Ovary (tissue), 9 donors: ENCODE data around the gene PCDHA6. TPM values are rescaled to one million over a fixed set of nuclear protein-coding genes. Genes with fewer than 3 reads are reported as not detected.
A peak's percentile ranks its signal among the peaks of the same experiment; 100 is the strongest.
"Not testable (repeated sequence)": the region's sequence is repeated elsewhere in the genome, so short reads cannot be mapped to it uniquely, and the experiment has no call there.

ENCODE experiments used
- DNase-seq, 5 donors: peaks; one replicate each; pipeline ENCODE4 v3.0.0-alpha.2; 2019 to 2020
- H3K27ac ChIP-seq, 2 donors: fragments of 200-600 bp; one replicate each; pipeline versions ENCODE4 v1.5.1 to v1.8.0; 2019 to 2022
- H3K27me3 ChIP-seq: fragments of 200-600 bp; one replicate; pipeline ENCODE4 v1.8.0; 2022
- H3K36me3 ChIP-seq: fragments of 200-600 bp; sonication (generic); one replicate; pipeline ENCODE4 v1.5.1; 2019
- H3K4me1 ChIP-seq: one replicate; pipeline ENCODE4 v1.8.1; 2013; ENCODE audit warnings: mild to moderate bottlenecking, moderate library complexity; ENCODE audit not compliant: insufficient read depth
- H3K4me3 ChIP-seq: fragments of 200-600 bp; sonication (generic); one replicate; pipeline ENCODE4 v1.5.1; 2017
- H3K9me3 ChIP-seq, 2 donors: fragments of 200-600 bp in 1 of 2; sonication (generic) in 1 of 2; one replicate each; pipeline versions ENCODE4 v1.5.1 to v1.8.1; 2013 to 2019; ENCODE audit warnings: mild to moderate bottlenecking in 1 of 2, moderate library complexity in 1 of 2
- EP300 ChIP-seq: sonication (generic); formaldehyde crosslinking; IDR thresholded peaks from one replicate; pipeline ENCODE4 v1.6.1; 2017; ENCODE audit warnings: antibody characterized with exemption
- POLR2A ChIP-seq: fragments of 450-650 bp; IDR thresholded peaks from one replicate; pipeline ENCODE4 v1.6.1; 2017; ENCODE audit warnings: antibody characterized with exemption, mild to moderate bottlenecking, moderate library complexity
- WGBS, 3 donors: extraction: QIAGEN DNeasy Blood & Tissue Kit in 1 of 3; methylation state at CpG; one replicate each; pipeline versions ENCODE4 v1.1.5 to v1.1.7; 2013 to 2017; 5-methylcytosine and 5-hydroxymethylcytosine counted together
- intact Hi-C, 4 donors: fragments of 100-400 bp; cut with DNase I; formaldehyde crosslinking; loops; one replicate each; pipeline versions ENCODE4 v1.11.0 to v1.15.1; 2022 to 2023
- polyA plus RNA-seq, 2 donors: library from polyadenylated mRNA; stranded (reverse); fragments of 200-250 nt in 1 of 2; fragments of 350-450 nt in 1 of 2; fragmentation: Illumina TruSeq in 1 of 2; extraction: RNeasy Lipid Tissue Mini Kit (QIAGEN cat#74804) in 1 of 2; gene quantifications; one replicate each; pipeline ENCODE4 v1.2.3, GENCODE V29; 2013 to 2014
- total RNA-seq, 7 donors: library from RNA; depleted of rRNA in 2 of 7; stranded (reverse); fragments of >200 nt in 2 of 7; fragmentation: NEBNext Ultra II Directional in 3 of 7; extraction: Animal tissue kit (Norgen Biotek cat#: 25700) in 3 of 7; gene quantifications; one replicate each; pipeline versions ENCODE4 v1.1.0 to v1.2.4, GENCODE V29; 2016 to 2023
- TF ChIP-seq, protein P1 (sequence below), 3 donors: fragments of 450-650 bp in 2 of 3; fragments of 200-600 bp in 1 of 3; IDR thresholded peaks; one replicate each; pipeline versions ENCODE4 v1.5.1 to v1.8.0; 2016 to 2022; ENCODE audit warnings: antibody characterized with exemption in 3 of 3, mild to moderate bottlenecking in 1 of 3
- donor health status: DM: no; HTN: no; CAD: no; lungs with moderate emphysema.
- donor health status: DM: no; HTN: no; CAD: no.
- donor health status: Bipolar disorder and iron deficiency.
- donor health status: DM: yes; HTN: yes; CAD: no.
- donor health status: DM: no; HTN: no; CAD: no.
- donor health status: DM: yes; HTN: yes; CAD: no.

The PCDHA6 gene
- total and polyA plus RNA-seq, 9 donors: 0.18 to 1.7 (median 0.92) TPM

DNA sequence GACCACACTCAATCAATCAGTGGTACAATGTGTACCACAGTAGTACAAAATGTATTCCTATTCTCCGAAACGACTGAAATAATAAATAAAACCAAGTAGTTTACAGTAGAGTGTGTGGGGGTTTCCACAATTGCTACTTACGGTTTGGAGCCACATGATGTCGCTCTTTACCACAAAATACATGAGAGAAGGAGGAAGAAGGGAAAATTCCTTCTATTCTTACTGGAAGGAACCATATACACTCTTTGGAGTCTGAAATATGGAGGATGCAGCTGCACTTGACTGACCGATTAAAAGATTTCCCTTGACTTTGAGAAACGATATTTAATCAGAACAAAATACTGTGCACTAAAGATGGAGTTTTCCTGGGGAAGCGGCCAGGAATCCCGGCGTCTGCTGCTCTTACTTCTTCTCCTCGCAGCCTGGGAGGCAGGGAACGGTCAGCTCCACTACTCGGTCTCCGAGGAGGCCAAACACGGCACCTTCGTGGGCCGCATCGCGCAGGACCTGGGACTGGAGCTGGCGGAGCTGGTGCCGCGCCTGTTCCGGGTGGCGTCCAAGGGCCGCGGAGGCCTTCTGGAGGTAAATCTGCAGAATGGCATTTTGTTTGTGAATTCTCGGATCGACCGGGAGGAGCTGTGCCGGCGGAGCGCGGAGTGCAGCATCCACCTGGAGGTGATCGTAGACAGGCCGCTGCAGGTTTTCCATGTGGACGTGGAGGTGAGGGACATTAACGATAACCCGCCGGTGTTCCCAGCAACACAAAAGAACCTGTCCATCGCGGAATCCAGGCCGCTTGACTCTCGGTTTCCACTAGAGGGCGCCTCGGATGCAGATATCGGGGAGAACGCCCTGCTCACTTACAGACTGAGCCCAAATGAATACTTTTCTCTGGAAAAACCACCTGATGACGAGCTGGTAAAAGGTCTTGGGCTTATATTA, 20.7 kb upstream of the PCDHA6 start, which contains the start of gene PCDHA4:
Gene PCDHA4 (plus strand): TSS at position 235 of the 942 bp plus-strand sequence.
- peak in 2 of 5 donors; percentile 41 to 55 for DNase-seq

DNA sequence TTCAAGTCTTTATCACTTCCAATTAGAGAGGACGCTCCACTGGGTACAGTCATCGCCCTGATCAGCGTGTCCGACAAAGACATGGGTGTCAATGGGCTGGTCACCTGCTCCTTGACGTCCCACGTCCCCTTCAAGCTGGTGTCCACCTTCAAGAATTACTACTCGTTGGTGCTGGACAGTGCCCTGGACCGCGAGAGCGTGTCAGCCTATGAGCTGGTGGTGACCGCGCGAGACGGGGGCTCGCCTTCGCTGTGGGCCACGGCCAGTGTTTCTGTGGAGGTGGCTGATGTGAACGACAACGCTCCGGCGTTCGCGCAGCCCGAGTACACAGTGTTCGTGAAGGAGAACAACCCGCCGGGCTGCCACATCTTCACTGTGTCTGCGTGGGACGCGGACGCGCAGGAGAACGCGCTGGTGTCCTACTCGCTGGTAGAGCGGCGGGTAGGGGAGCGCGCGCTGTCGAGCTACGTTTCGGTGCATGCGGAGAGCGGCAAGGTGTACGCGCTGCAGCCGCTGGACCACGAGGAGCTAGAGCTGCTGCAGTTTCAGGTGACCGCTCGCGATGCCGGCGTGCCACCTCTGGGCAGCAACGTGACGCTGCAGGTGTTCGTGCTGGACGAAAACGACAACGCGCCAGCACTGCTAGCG, 19.4 kb upstream of the PCDHA6 start:
- H3K27me3 ChIP-seq, H3K4me3 ChIP-seq, intact Hi-C loops, H3K4me1 ChIP-seq, DNase-seq, H3K27ac ChIP-seq, H3K36me3 ChIP-seq: not testable (repeated sequence)
- 54 to 70% (median 59%) methylated on average over 60 to 62 of the region's 62 CpGs for WGBS, 3 donors
- H3K9me3 ChIP-seq: peaks cover 0 to 11% of the 10 kb centered on the region in 2 donors

More for the DNA sequence above, 20.7 kb upstream of the PCDHA6 start, which contains the start of gene PCDHA4:
- Histone ChIP-seq H3K4me1 (no peaks in the 10 kb centered on the region), H3K36me3 (no peaks in the 10 kb centered on the region), H3K27ac (no peak within 1 kb of the TSS), H3K4me3 (peak within 1 kb of the TSS; percentile 9), H3K27me3 (no peaks in the 10 kb centered on the region), H3K9me3 (peaks cover 0 to 18% of the 10 kb centered on the region in 2 donors)
- TF ChIP-seq, protein P1, sequence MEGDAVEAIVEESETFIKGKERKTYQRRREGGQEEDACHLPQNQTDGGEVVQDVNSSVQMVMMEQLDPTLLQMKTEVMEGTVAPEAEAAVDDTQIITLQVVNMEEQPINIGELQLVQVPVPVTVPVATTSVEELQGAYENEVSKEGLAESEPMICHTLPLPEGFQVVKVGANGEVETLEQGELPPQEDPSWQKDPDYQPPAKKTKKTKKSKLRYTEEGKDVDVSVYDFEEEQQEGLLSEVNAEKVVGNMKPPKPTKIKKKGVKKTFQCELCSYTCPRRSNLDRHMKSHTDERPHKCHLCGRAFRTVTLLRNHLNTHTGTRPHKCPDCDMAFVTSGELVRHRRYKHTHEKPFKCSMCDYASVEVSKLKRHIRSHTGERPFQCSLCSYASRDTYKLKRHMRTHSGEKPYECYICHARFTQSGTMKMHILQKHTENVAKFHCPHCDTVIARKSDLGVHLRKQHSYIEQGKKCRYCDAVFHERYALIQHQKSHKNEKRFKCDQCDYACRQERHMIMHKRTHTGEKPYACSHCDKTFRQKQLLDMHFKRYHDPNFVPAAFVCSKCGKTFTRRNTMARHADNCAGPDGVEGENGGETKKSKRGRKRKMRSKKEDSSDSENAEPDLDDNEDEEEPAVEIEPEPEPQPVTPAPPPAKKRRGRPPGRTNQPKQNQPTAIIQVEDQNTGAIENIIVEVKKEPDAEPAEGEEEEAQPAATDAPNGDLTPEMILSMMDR (IDR thresholded peaks at IDR 0.05): no peak
- TF ChIP-seq EP300 (no peak), POLR2A (no peak)
- WGBS, 3 donors: 13 to 22% (median 13%) methylated on average over 37 to 44 of the region's 47 CpGs
- intact Hi-C loops: no loop called here

DNA sequence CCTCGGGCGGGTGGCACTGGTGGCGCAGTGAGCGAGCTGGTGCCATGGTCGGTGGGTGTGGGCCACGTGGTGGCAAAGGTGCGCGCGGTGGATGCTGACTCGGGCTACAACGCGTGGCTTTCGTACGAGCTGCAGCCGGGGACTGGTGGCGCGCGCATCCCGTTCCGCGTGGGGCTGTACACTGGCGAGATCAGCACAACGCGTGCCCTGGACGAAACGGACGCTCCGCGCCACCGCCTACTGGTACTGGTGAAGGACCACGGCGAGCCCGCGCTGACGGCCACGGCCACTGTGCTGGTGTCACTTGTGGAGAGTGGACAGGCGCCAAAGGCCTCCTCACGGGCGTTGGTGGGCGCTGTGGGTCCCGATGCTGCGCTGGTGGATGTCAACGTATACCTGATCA, 18.9 kb upstream of the PCDHA6 start:
- no peak for DNase-seq
- WGBS, 3 donors: 59 to 72% (median 67%) methylated on average over 40 to 43 of the region's 43 CpGs
- H3K9me3 ChIP-seq: peaks cover 0 to 11% of the 10 kb centered on the region in 2 donors

DNA sequence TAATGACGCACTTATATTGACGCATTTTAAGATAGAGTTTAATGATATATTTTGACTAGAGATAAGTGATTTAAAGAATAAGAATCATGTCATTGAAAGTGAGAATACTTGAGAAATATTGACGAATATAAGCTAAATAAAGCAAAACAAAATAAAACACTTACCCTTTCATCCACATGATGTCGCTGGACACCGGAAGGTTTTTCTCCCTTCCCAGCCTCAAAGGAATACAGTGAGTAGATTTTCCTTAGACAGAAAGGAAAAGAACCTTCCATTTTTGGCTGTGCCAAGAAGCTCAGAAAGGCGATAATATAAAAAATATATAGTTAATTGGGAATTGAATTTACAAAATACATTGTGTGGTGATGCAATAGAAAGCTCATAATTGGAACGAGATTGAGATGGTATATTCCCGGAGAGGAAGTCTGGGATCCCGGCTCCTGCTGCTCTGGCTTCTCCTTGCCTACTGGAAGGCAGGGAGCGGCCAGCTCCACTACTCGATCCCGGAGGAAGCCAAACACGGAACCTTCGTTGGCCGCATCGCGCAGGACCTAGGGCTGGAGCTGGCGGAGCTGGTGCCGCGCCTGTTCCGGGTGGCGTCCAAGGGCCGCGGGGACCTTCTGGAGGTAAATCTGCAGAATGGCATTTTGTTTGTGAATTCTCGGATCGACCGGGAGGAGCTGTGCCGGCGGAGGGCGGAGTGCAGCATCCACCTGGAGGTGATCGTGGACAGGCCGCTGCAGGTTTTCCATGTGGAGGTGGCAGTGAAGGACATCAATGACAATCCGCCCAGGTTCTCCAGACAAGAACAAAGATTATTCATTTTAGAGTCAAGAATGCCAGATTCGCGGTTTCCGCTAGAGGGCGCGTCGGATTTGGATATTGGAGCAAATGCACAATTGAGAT, 6.1 kb upstream of the PCDHA6 start, which contains the start of gene PCDHA5:
Gene PCDHA5 (plus strand): TSS at position 239 of the 906 bp plus-strand sequence.
- intact Hi-C loops: no loop called here
- Histone ChIP-seq H3K9me3 (peaks cover 0 to 8% of the 10 kb centered on the region in 2 donors), H3K4me3 (no peak within 1 kb of the TSS), H3K4me1 (no peaks in the 10 kb centered on the region), H3K27me3 (no peaks in the 10 kb centered on the region), H3K36me3 (no peaks in the 10 kb centered on the region), H3K27ac (no peak within 1 kb of the TSS)
- whole genome bisulfite sequencing, 3 donors: 22 to 34% (median 31%) methylated on average over 39 of the region's 39 CpGs
- DNase-seq: peak in 1 of 5 donors; percentile 44
- TF ChIP-seq EP300 (no peak), POLR2A (no peak)
- TF ChIP-seq, protein P1 (IDR thresholded peaks at IDR 0.05): no peak

More for the DNA sequence above, 18.9 kb upstream of the PCDHA6 start:
- H3K36me3 ChIP-seq: no peaks in the 10 kb centered on the region
- H3K27me3 ChIP-seq: no peaks in the 10 kb centered on the region
- intact Hi-C loops: no loop called here
- TF ChIP-seq, protein P1 (IDR thresholded peaks at IDR 0.05): no peak
- TF ChIP-seq POLR2A: no peak
- TF ChIP-seq EP300: no peak
- no peaks in the 10 kb centered on the region for H3K4me1 ChIP-seq
- no peak overlapping the region for H3K27ac ChIP-seq
- no peak overlapping the region for H3K4me3 ChIP-seq
